ENCODE results near the gene IQGAP3. TPM values are rescaled to one million over a fixed set of nuclear protein-coding genes. Genes with fewer than 3 reads are reported as not detected.
"Not testable (repeated sequence)": the region's sequence is repeated elsewhere in the genome, so short reads cannot be mapped to it uniquely, and the experiment has no call there.

The IQGAP3 gene
- total and polyA plus RNA-seq, 2 of the 4 experiments (the other 2 are of a cell fraction) = 12.5 to 13.6 TPM

GRCh38 chr1:156610072-156610471 lies 37.7 kb upstream of the IQGAP3 start:
- dilution Hi-C loops (cut with HindIII; ENCODE audit: low sequenced_read_pairs, unreplicated experiment); ATAC-seq (ENCODE audit: low read depth); H2AFZ ChIP-seq (replicated peaks; ENCODE audit: low read length, poor library complexity); DNase-seq; H3K79me1 ChIP-seq (ENCODE audit: low read depth in 1 of 2, low read length in 2 of 2); H3K4me2 ChIP-seq (ENCODE audit: low read depth, low read length); H3K4me1 ChIP-seq (ENCODE audit: control insufficient read depth, insufficient read depth, low read length); H2BK5ac ChIP-seq (ENCODE audit: low read depth, low read length, poor library complexity, severe bottlenecking); intact Hi-C loops (cut with micrococcal nuclease); H4K5ac ChIP-seq (ENCODE audit: low read depth, low read length); H2AK9ac ChIP-seq (replicated peaks; ENCODE audit: low read depth, low read length, poor library complexity); H4K91ac ChIP-seq (ENCODE audit: insufficient read depth, low read depth, low read length); H3K18ac ChIP-seq (ENCODE audit: low read depth, low read length); H3K14ac ChIP-seq (replicated peaks; ENCODE audit: low read depth, low read length); H3K36me3 ChIP-seq (ENCODE audit: control insufficient read depth, insufficient read depth, low read length); H3K23ac ChIP-seq (ENCODE audit: low read depth, low read length); H4K8ac ChIP-seq (ENCODE audit: low read depth in 2 of 2, low read length in 2 of 2); H4K20me1 ChIP-seq (ENCODE audit: insufficient read depth, low read length); H3K27ac ChIP-seq (ENCODE audit: insufficient read depth, low read length); H3K4me3 ChIP-seq (ENCODE audit: insufficient read depth, low read depth, low read length); in situ Hi-C loops (cut with MboI; ENCODE audit: low sequenced_read_pairs); BruUV-seq (replicated peaks); H3K9ac ChIP-seq (ENCODE audit: low read depth, low read length); H2AK5ac ChIP-seq (ENCODE audit: low read depth, low read length); H3K9me1 ChIP-seq (ENCODE audit: insufficient read depth, low read length); H2BK20ac ChIP-seq (ENCODE audit: low read depth, low read length); POLR2A ChIA-PET (ENCODE audit: unreplicated experiment); H2BK120ac ChIP-seq (ENCODE audit: low read depth, low read length); H3K56ac ChIP-seq (ENCODE audit: extremely low read depth, insufficient read depth, low read length); H3K9me3 ChIP-seq (ENCODE audit: control insufficient read depth, insufficient read depth, low read length); H3K4ac ChIP-seq (ENCODE audit: low read depth, low read length); H2BK15ac ChIP-seq (ENCODE audit: low read depth, low read length): not testable (repeated sequence)
- CTCF ChIA-PET = interaction anchor here (0.7 kb wide), 1 partner anchor 121 kb away, joined by 6 read pairs; no protein-coding TSS in a partner anchor
- peaks cover 36% of the 10 kb centered on the region for H3K27me3 ChIP-seq (ENCODE audit: control insufficient read depth, insufficient read depth, low read length)
- 72% methylated on average over 5 of the region's 9 CpGs; no CpG with 5 or more reads in 1 of the 2 experiments for WGBS, 2 experiments (ENCODE audit: extremely low coverage in 2 of 2, insufficient read length in 1 of 2)
